ENCODE data around the gene FBXL7. TPM values are rescaled to one million over a fixed set of nuclear protein-coding genes. Genes with fewer than 3 reads are reported as not detected.

Gene FBXL7
- total RNA-seq, 4 donors from 2014 or later, result 1.9 to 5.9 (median 3.0) TPM

GRCh38 chr5:15937708-15938107 is 437.7 kb downstream of the FBXL7 start:
- Histone ChIP-seq H3K27me3 (no peaks in the 10 kb centered on the region), H3K27ac (no peak overlapping the region), H3K9me3 (no peaks in the 10 kb centered on the region), H3K4me3 (no peak overlapping the region), H3K36me3 (peaks cover 10% of the 10 kb centered on the region), H3K4me1 (no peaks in the 10 kb centered on the region)
- TF ChIP-seq EP300 (IDR thresholded peaks at IDR 0.05) (no peak), CTCF (IDR thresholded peaks at IDR 0.05) (no peak), POLR2AphosphoS5 (IDR thresholded peaks at IDR 0.05) (no peak), POLR2A (IDR thresholded peaks at IDR 0.05) (no peak)
- no peak for DNase-seq (ENCODE audit: low spot score in 2 of 2)
- WGBS, result 80% methylated on average over 1 of the region's 1 CpG

- no peaks in the 10 kb centered on the region for H3K27me3 ChIP-seq
- no peak for DNase-seq (ENCODE audit: low spot score in 2 of 2)
- TF ChIP-seq POLR2AphosphoS5 (IDR thresholded peaks at IDR 0.05) (no peak), EP300 (IDR thresholded peaks at IDR 0.05) (no peak), POLR2A (IDR thresholded peaks at IDR 0.05) (no peak), CTCF (IDR thresholded peaks at IDR 0.05) (no peak)
- H3K27ac ChIP-seq, result no peak overlapping the region
- peaks cover 10% of the 10 kb centered on the region for H3K36me3 ChIP-seq
- 75% methylated on average over 4 of the region's 4 CpGs for WGBS
- no peak overlapping the region for H3K4me3 ChIP-seq
- no peaks in the 10 kb centered on the region for H3K9me3 ChIP-seq
- H3K4me1 ChIP-seq, result no peaks in the 10 kb centered on the region
Measured at GRCh38 chr5:15938186-15938585, 438.2 kb downstream of the FBXL7 start.

- H3K27me3 ChIP-seq, result no peaks in the 10 kb centered on the region
- no peak for DNase-seq (ENCODE audit: low spot score in 2 of 2)
- TF ChIP-seq EP300 (IDR thresholded peaks at IDR 0.05) (no peak), POLR2AphosphoS5 (IDR thresholded peaks at IDR 0.05) (no peak), POLR2A (IDR thresholded peaks at IDR 0.05) (no peak), CTCF (IDR thresholded peaks at IDR 0.05) (no peak)
Measured at GRCh38 chr5:15938961-15939360, 439.0 kb downstream of the FBXL7 start.

GRCh38 chr5:15940905-15941304 is 440.9 kb downstream of the FBXL7 start:
- TF ChIP-seq EP300 (IDR thresholded peaks at IDR 0.05) (no peak), CTCF (IDR thresholded peaks at IDR 0.05) (no peak), POLR2A (IDR thresholded peaks at IDR 0.05) (no peak), POLR2AphosphoS5 (IDR thresholded peaks at IDR 0.05) (no peak)
- Histone ChIP-seq H3K36me3 (peaks cover 10% of the 10 kb centered on the region), H3K9me3 (no peaks in the 10 kb centered on the region), H3K4me1 (no peaks in the 10 kb centered on the region), H3K27ac (no peak overlapping the region), H3K27me3 (no peaks in the 10 kb centered on the region), H3K4me3 (no peak overlapping the region)
- no peak for DNase-seq (ENCODE audit: low spot score in 2 of 2)
- WGBS, result 98% methylated on average over 3 of the region's 3 CpGs

More at GRCh38 chr5:15938961-15939360, 439.0 kb downstream of the FBXL7 start:
- no peaks in the 10 kb centered on the region for H3K4me1 ChIP-seq
- 75% methylated on average over 1 of the region's 1 CpG for WGBS
- no peak overlapping the region for H3K27ac ChIP-seq
- no peaks in the 10 kb centered on the region for H3K9me3 ChIP-seq
- no peak overlapping the region for H3K4me3 ChIP-seq
- peaks cover 10% of the 10 kb centered on the region for H3K36me3 ChIP-seq

GRCh38 chr5:15943487-15943886 is 443.5 kb downstream of the FBXL7 start:
- no peak for DNase-seq (ENCODE audit: low spot score in 2 of 2)
- TF ChIP-seq POLR2A (IDR thresholded peaks at IDR 0.05) (no peak), CTCF (IDR thresholded peaks at IDR 0.05) (no peak), EP300 (IDR thresholded peaks at IDR 0.05) (no peak), POLR2AphosphoS5 (IDR thresholded peaks at IDR 0.05) (no peak)
- Histone ChIP-seq H3K4me1 (no peaks in the 10 kb centered on the region), H3K9me3 (no peaks in the 10 kb centered on the region), H3K36me3 (no peaks in the 10 kb centered on the region), H3K27me3 (no peaks in the 10 kb centered on the region), H3K27ac (no peak overlapping the region), H3K4me3 (no peak overlapping the region)
- WGBS, result 74% methylated on average over 2 of the region's 2 CpGs

Data from suprapubic skin (tissue), 4 donors.